ENCODE measurements around the gene RPAP3.

RPAP3 gene

DNA sequence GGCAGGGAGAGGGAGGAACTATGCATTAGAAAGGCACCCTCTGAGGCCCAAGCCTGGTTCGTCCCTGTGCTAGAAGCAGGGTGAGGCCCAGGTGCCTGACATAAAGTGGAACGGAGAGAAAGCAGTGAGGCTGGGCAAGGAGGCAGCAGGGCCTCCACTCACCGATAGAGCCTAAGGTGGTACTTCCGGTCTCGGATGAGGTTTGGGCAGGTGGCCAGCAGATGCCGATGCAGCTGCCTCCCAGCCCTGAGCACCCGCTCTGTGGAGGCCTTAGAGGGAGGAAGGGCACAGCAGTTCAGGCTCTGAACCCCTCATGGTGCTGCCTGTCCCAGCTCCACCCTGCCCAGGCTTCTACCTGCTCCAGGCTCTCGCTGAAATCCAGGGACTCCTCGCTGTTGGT is 45.7 kb upstream of the RPAP3 start:
- DNase-seq (ENCODE audit: low read depth), result no peak
- TF ChIP-seq, protein P1, sequence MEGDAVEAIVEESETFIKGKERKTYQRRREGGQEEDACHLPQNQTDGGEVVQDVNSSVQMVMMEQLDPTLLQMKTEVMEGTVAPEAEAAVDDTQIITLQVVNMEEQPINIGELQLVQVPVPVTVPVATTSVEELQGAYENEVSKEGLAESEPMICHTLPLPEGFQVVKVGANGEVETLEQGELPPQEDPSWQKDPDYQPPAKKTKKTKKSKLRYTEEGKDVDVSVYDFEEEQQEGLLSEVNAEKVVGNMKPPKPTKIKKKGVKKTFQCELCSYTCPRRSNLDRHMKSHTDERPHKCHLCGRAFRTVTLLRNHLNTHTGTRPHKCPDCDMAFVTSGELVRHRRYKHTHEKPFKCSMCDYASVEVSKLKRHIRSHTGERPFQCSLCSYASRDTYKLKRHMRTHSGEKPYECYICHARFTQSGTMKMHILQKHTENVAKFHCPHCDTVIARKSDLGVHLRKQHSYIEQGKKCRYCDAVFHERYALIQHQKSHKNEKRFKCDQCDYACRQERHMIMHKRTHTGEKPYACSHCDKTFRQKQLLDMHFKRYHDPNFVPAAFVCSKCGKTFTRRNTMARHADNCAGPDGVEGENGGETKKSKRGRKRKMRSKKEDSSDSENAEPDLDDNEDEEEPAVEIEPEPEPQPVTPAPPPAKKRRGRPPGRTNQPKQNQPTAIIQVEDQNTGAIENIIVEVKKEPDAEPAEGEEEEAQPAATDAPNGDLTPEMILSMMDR (conservative IDR thresholded peaks at IDR 0.05; ENCODE audit: low read depth, low read length), result no peak
- no peak overlapping the region for H3K4me3 ChIP-seq (ENCODE audit: low read length)

- H3K4me3 ChIP-seq (ENCODE audit: low read length), result no peak overlapping the region
- no peak for DNase-seq (ENCODE audit: low read depth)
- TF ChIP-seq, protein P1 (conservative IDR thresholded peaks at IDR 0.05; ENCODE audit: low read depth, low read length), result no peak
These were observed 45.2 kb upstream of the RPAP3 start for GRCh38 chr12:47750916-47751470.

DNA sequence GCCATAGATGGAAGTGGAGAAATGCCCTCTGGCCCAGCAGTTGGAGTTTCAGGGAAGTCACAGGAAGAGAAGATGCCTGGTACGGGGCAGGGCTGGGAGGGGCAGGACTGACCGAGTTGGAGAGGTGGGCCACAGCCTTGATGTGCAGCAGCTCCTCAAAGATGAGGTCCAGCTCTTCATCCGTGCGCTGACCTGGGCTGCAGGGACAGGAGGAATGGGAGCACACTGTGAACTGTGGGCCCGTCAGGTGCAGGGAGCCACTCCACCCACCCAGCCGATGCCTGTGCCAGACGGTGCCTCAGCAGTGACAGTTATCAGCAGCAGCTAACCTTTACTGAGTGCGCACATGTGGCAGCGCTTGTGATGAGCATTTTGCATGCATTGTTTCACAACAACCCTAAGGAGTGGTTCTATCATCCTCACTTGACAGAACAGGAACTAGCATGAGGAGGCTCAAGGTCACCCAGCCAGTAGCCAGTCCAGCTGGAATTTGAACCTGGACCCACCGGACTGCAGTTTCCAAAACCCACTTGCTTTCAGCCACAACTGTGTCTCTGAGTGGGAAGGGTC is 44.5 kb upstream of the RPAP3 start:
- DNase-seq (ENCODE audit: low read depth), result no peak
- TF ChIP-seq, protein P1 (conservative IDR thresholded peaks at IDR 0.05; ENCODE audit: low read depth, low read length), result no peak
- no peak overlapping the region for H3K4me3 ChIP-seq (ENCODE audit: low read length)

DNA sequence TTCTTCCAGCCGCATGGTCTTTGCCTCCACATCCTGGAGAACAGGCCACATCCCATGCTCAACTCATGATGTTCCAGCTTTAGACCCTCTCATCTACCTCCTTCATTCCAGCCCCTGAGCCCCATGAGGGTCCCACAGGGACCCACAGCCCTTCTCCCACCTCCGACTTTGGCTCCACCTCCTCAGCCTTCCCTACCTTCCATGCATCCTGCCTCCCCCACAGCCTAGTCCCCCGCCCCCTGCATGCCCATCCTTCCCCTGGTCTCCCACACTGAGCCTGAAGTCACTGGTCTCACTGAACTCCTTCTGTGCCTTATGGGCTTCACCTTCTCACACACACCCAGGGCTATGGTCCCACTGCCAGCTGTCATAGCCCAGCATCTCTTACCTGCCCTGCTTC is 43.1 kb upstream of the RPAP3 start:
- no peak overlapping the region for H3K4me3 ChIP-seq (ENCODE audit: low read length)
- DNase-seq (ENCODE audit: low read depth), result no peak

DNA sequence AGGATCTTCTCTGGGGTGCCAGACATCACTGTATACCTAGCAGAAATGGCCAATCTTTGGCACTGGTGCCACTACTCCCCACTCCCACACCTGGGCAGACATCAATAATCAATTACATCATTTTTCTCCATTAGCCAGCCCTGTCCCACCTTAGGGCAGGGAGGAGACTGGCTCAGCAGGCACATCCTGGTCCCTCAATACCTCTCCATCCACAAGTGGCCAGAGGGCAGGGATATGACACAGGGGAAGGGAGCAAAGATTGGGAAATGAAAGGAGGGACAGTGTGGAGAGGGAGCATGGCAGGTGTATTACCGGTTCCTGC is 42.6 kb upstream of the RPAP3 start:
- TF ChIP-seq, protein P1 (conservative IDR thresholded peaks at IDR 0.05; ENCODE audit: low read depth, low read length), result no peak
- no peak for DNase-seq (ENCODE audit: low read depth)
- H3K4me3 ChIP-seq (ENCODE audit: low read length), result no peak overlapping the region

More for the DNA sequence above, 43.1 kb upstream of the RPAP3 start:
- TF ChIP-seq, protein P1 (conservative IDR thresholded peaks at IDR 0.05; ENCODE audit: low read depth, low read length), result no peak

- no peak overlapping the region for H3K4me3 ChIP-seq (ENCODE audit: low read length)
- TF ChIP-seq, protein P1 (conservative IDR thresholded peaks at IDR 0.05; ENCODE audit: low read depth, low read length), result no peak
- no peak for DNase-seq (ENCODE audit: low read depth)
These were observed 42.0 kb upstream of the RPAP3 start for GRCh38 chr12:47747596-47748506.
